GM12878 (cell line): Measurements from ENCODE around the gene ITGA11. TPM values are rescaled to one million over a fixed set of nuclear protein-coding genes. Genes with fewer than 3 reads are reported as not detected.

ENCODE experiments used
- ATAC-seq: fragments of 200-7000 bp; cut with Tn5 transposase; 3 replicates; pipeline ENCODE4 v1.9.1; 2020; ENCODE audit warnings: mild to moderate bottlenecking, moderate library complexity
- BruUV-seq: library from RNA; stranded (reverse); fragments of 400-500 nt; replicated peaks from 2 replicates; lab custom pipeline; 2021; lab: Mats Ljungman, UMichigan
- CTCF ChIA-PET: fragments of 300-600 bp; sonication (Branson Sonifier 250); formaldehyde crosslinking; extraction: SDS; loops from one replicate; lab custom pipeline; 2021; ENCODE audit warnings: inconsistent platforms; lab: Yijun Ruan, JAX
- POLR2A ChIA-PET: fragments of 350-600 bp; formaldehyde crosslinking; extraction: SDS; loops from one replicate; lab custom pipeline; 2021; ENCODE audit warnings: inconsistent platforms; lab: Charles Lee
- RAD21 ChIA-PET: fragments of 300-600 bp; sonication (Branson Sonifier 250); formaldehyde crosslinking; loops from one replicate; lab custom pipeline; 2023; ENCODE audit warnings: antibody characterized with exemption; ENCODE audit not compliant: unreplicated experiment; lab: Charles Lee
- SMC1A ChIA-PET: fragments of 300-600 bp; sonication (Branson Sonifier 250); formaldehyde crosslinking; loops from one replicate; lab custom pipeline; 2023; ENCODE audit not compliant: unreplicated experiment, uncharacterized antibody; lab: Charles Lee
- DNase-seq: peaks from one replicate; pipeline ENCODE4 v3.0.0-alpha.2; 2011; ENCODE audit warnings: low read depth, low spot score
- FAIRE-seq: peaks from 3 replicates; lab custom pipeline; 2011; peaks lifted over from hg19 to GRCh38; lab: Jason Lieb, UNC
- H2AFZ ChIP-seq: 2 replicates; pipeline ENCODE4 v1.6.0; 2011; ENCODE audit warnings: low read depth, low read length, control low read depth; ENCODE audit not compliant: control insufficient read depth
- H3K27ac ChIP-seq: 2 replicates; pipeline ENCODE4 v1.5.1; 2011; ENCODE audit warnings: control low read depth; ENCODE audit not compliant: control insufficient read depth, insufficient read depth
- H3K27me3 ChIP-seq, 2 experiments: replicated peaks in 1 of 2; 2 replicates each; pipeline versions ENCODE4 v1.6.0 to v1.6.1; 2011; ENCODE audit warnings: low read length in 1 of 2; ENCODE audit not compliant: control insufficient read depth in 2 of 2, insufficient read depth in 2 of 2
- H3K36me3 ChIP-seq, 2 experiments: 2 replicates each; pipeline ENCODE4 v1.5.1; 2011; ENCODE audit warnings: low read length in 1 of 2; ENCODE audit not compliant: control insufficient read depth in 2 of 2, insufficient read depth in 2 of 2
- H3K4me1 ChIP-seq: 2 replicates; pipeline ENCODE4 v1.6.1; 2011; ENCODE audit warnings: mild to moderate bottlenecking, low read length, moderate library complexity, mixed read lengths; ENCODE audit not compliant: control insufficient read depth, insufficient read depth
- H3K4me2 ChIP-seq: 2 replicates; pipeline ENCODE4 v1.6.0; 2011; ENCODE audit warnings: control low read depth; ENCODE audit not compliant: control insufficient read depth, insufficient read depth
- H3K4me3 ChIP-seq: fragments of 200-600 bp; sonication (generic); 2 replicates; pipeline ENCODE4 v1.5.1; 2016
- H3K79me2 ChIP-seq: 2 replicates; pipeline ENCODE4 v1.6.0; 2011; ENCODE audit warnings: low read length; ENCODE audit not compliant: control insufficient read depth, insufficient read depth
- H3K9ac ChIP-seq: 2 replicates; pipeline ENCODE4 v1.8.0; 2011; ENCODE audit warnings: low read length, control low read depth, mixed read lengths; ENCODE audit not compliant: control insufficient read depth, insufficient read depth
- H3K9me3 ChIP-seq: replicated peaks from 3 replicates; pipeline ENCODE4 v1.5.1; 2011; ENCODE audit warnings: mild to moderate bottlenecking, low read length; ENCODE audit not compliant: control insufficient read depth, insufficient read depth
- H4K20me1 ChIP-seq: 2 replicates; pipeline ENCODE4 v1.6.0; 2011; ENCODE audit not compliant: control insufficient read depth, insufficient read depth
- ETV6 ChIP-seq, 2 experiments: fragments of 450-650 bp in 1 of 2; IDR thresholded peaks in 1 of 2; conservative IDR thresholded peaks in 1 of 2; 2 replicates each; pipeline ENCODE4 v1.6.1; 2014; ENCODE audit warnings: antibody characterized with exemption in 1 of 2, borderline replicate concordance in 1 of 2, low read depth in 1 of 2, mild to moderate bottlenecking in 1 of 2, moderate library complexity in 1 of 2
- LARP7 ChIP-seq: fragments of 450-650 bp; IDR thresholded peaks from 2 replicates; pipeline ENCODE4 v1.6.1; 2017; ENCODE audit warnings: mild to moderate bottlenecking
- MTA3 ChIP-seq: IDR thresholded peaks from 2 replicates; pipeline ENCODE4 v1.6.1; 2012; ENCODE audit warnings: low read length, inconsistent platforms, borderline replicate concordance
- POLR2A ChIP-seq: IDR thresholded peaks from 2 replicates; pipeline ENCODE4 v1.6.1; 2011; ENCODE audit warnings: low read depth, mild to moderate bottlenecking, low read length
- RELB ChIP-seq: fragments of 450-650 bp; IDR thresholded peaks from 2 replicates; pipeline ENCODE4 v1.6.1; 2017; ENCODE audit warnings: low read depth, mild to moderate bottlenecking, moderate library complexity
- SMARCA5 ChIP-seq: fragments of 450-650 bp; IDR thresholded peaks from 2 replicates; pipeline ENCODE4 v1.6.1; 2017; ENCODE audit warnings: mild to moderate bottlenecking
- TARDBP ChIP-seq: IDR thresholded peaks from 2 replicates; pipeline ENCODE4 v1.6.1; 2016; ENCODE audit warnings: borderline replicate concordance
- TCF12 ChIP-seq: IDR thresholded peaks from 2 replicates; pipeline ENCODE4 v1.6.1; 2011; ENCODE audit warnings: low read depth, mild to moderate bottlenecking, low read length
- WGBS: methylation state at CpG from one replicate; pipeline ENCODE4 v1.1.6; 2016; ENCODE audit warnings: low lambda C conversion rate; ENCODE audit not compliant: insufficient replicate concordance, insufficient coverage; ENCODE audit errors: missing lambda C conversion rate; 5-methylcytosine and 5-hydroxymethylcytosine counted together
- in situ Hi-C: fragments of 300-500 bp; cut with MboI; formaldehyde crosslinking; loops from 9 replicates; pipeline ENCODE4 v1.14.3; 2018; ENCODE audit warnings: mixed read lengths
- intact Hi-C: fragments of 100-400 bp; cut with micrococcal nuclease; formaldehyde crosslinking; loops from one replicate; pipeline ENCODE4 v1.14.2; 2022; ENCODE audit not compliant: unreplicated experiment
- polyA plus RNA-seq, 11 experiments: library from polyadenylated mRNA; depleted of rRNA in 4 of 11; unstranded in 6 of 11; stranded (reverse) in 5 of 11; fragments of >200 nt; fragmentation: Nextera tagmentation in 4 of 11; fragmentation: Illumina TruSeq in 1 of 11; extraction: Ambion mirVana in 4 of 11; extraction: Trizol in 1 of 11; gene quantifications; 1 replicate in 1 of 11; 2 replicates in 10 of 11; pipeline versions ENCODE4 v1.2.1 to v1.2.3, GENCODE V29; 2011 to 2016; ENCODE audit warnings: inconsistent platforms in 2 of 11, missing spikeins in 2 of 11, low read depth in 1 of 11
- total RNA-seq, 4 experiments: library from RNA; depleted of rRNA in 3 of 4; stranded (reverse); fragments of >200 nt in 3 of 4; fragmentation: Illumina TruSeq in 1 of 4; extraction: Trizol in 1 of 4; gene quantifications; 2 replicates each; pipeline versions ENCODE4 v1.2.1 to v1.2.3, GENCODE V29; 2013 to 2021

The ITGA11 gene
- total and polyA plus RNA-seq, 10 of the 15 experiments (the other 5 are each of a cell fraction or from before 2014, with no cell fraction given) = under 0.01 to 0.36 (median 0.13) TPM; not detected in 1

- TF ChIP-seq TARDBP = no peak
- TF ChIP-seq TCF12 = no peak
- no peak for TF ChIP-seq MTA3
- no peak for TF ChIP-seq ETV6 (conservative IDR thresholded peaks at IDR 0.05 in 1 of 2, IDR thresholded peaks at IDR 0.05 in 1 of 2; ENCODE audit: borderline replicate concordance in 1 of 2, low read depth in 1 of 2)
- no peak for TF ChIP-seq RELB
- TF ChIP-seq POLR2A = no peak
- TF ChIP-seq SMARCA5 = no peak
- no peak for TF ChIP-seq LARP7
- Histone ChIP-seq H3K4me3 (no peak overlapping the region), H3K36me3 (peaks cover 5 to 18% of the 10 kb centered on the region in 2 experiments), H3K9me3 (peaks cover 5% of the 10 kb centered on the region), H3K4me2 (no peak overlapping the region), H3K27ac (no peak overlapping the region), H4K20me1 (no peaks in the 10 kb centered on the region), H2AFZ (no peak overlapping the region), H3K79me2 (peaks cover 91% of the 10 kb centered on the region), H3K27me3 (no peaks in the 10 kb centered on the region), H3K9ac (no peak overlapping the region), H3K4me1 (no peaks in the 10 kb centered on the region; the same call in 1 of the 2 replicates)
- ATAC-seq (no peak), DNase-seq (no peak), FAIRE-seq (no peak)
- BruUV-seq = no TSS peak
- CTCF ChIA-PET = interaction anchor here (1.2 kb wide), 1 partner anchor 22 kb away, joined by 8 read pairs; no protein-coding TSS in a partner anchor
- POLR2A ChIA-PET = no interaction called here
- intact Hi-C loops (no loop called here), in situ Hi-C loops (no loop called here)
- WGBS = 92% methylated on average over 7 of the region's 7 CpGs
- RAD21 ChIA-PET = no interaction called here
- SMC1A ChIA-PET = no interaction called here
Observed at GRCh38 chr15:68284616-68285258, 147.2 kb downstream of the ITGA11 start.
